Brain microvascular endothelial cell (primary cell): ENCODE results near the gene HIKESHI.
A peak's percentile ranks its signal among the peaks of the same experiment; 100 is the strongest.

Source experiments
- DNase-seq: peaks from one replicate; pipeline ENCODE4 v3.0.0-alpha.2; 2020
- H3K27ac ChIP-seq: fragments of 250-450 bp; sonication (Bioruptor Pico); 2 replicates; pipeline ENCODE4 v1.5.1; 2020; ENCODE audit warnings: mild to moderate bottlenecking, moderate library complexity
- H3K27me3 ChIP-seq: fragments of 250-450 bp; sonication (Bioruptor Pico); replicated peaks from 2 replicates; pipeline ENCODE4 v1.5.1; 2020; ENCODE audit warnings: mild to moderate bottlenecking
- H3K36me3 ChIP-seq: fragments of 250-450 bp; sonication (Bioruptor Pico); replicated peaks from 2 replicates; pipeline ENCODE4 v1.5.1; 2020; ENCODE audit warnings: mild to moderate bottlenecking
- H3K4me3 ChIP-seq: 2 replicates; pipeline ENCODE4 v1.5.1; 2011; ENCODE audit warnings: low read depth, mild to moderate bottlenecking, control low read depth, low read length, moderate library complexity
- CTCF ChIP-seq: IDR thresholded peaks from 2 replicates; pipeline ENCODE4 v1.5.1; 2011; ENCODE audit warnings: low read depth, mild to moderate bottlenecking, moderate library complexity, low read length, control low read depth, inconsistent platforms; ENCODE audit errors: missing control alignments
- in situ Hi-C: cut with HindIII; loops from 2 replicates; pipeline ENCODE4 v1.10.0; 2017; ENCODE audit warnings: low sequenced_read_pairs, low pct_ligation_motif_present

Gene HIKESHI

GRCh38 chr11:86372041-86372440, 70.0 kb downstream of the HIKESHI start:
- Histone ChIP-seq H3K36me3 (no peaks in the 10 kb centered on the region), H3K4me3 (no peak overlapping the region), H3K27me3 (no peaks in the 10 kb centered on the region), H3K27ac (no peak overlapping the region)
- in situ Hi-C loops = no loop called here
- TF ChIP-seq CTCF = no peak
- no peak for DNase-seq

GRCh38 chr11:86372586-86372985, 70.5 kb downstream of the HIKESHI start:
- Histone ChIP-seq H3K36me3 (no peaks in the 10 kb centered on the region), H3K4me3 (no peak overlapping the region), H3K27me3 (no peaks in the 10 kb centered on the region), H3K27ac (no peak overlapping the region)
- in situ Hi-C loops = no loop called here
- DNase-seq = no peak
- TF ChIP-seq CTCF = no peak

GRCh38 chr11:86374069-86374468, 72.0 kb downstream of the HIKESHI start:
- in situ Hi-C loops = no loop called here
- Histone ChIP-seq H3K4me3 (peak overlapping the region; percentile 48), H3K27me3 (no peaks in the 10 kb centered on the region), H3K36me3 (no peaks in the 10 kb centered on the region), H3K27ac (no peak overlapping the region)
- no peak for TF ChIP-seq CTCF
- no peak for DNase-seq

GRCh38 chr11:86374586-86374985, 72.5 kb downstream of the HIKESHI start, which contains the start of gene CCDC81:
Gene CCDC81, plus strand, starts transcription at chr11:86374887. Its CDS starts 277 bp downstream, at chr11:86375164.
- no peak within 1 kb of the TSS for H3K27ac ChIP-seq
- no peak for DNase-seq
- TF ChIP-seq CTCF = no peak
- in situ Hi-C loops = no loop called here
- H3K27me3 ChIP-seq = no peaks in the 10 kb centered on the region
- H3K4me3 ChIP-seq = peak within 1 kb of the TSS; percentile 48
- H3K36me3 ChIP-seq = no peaks in the 10 kb centered on the region

GRCh38 chr11:86377972-86378371, 75.9 kb downstream of the HIKESHI start:
- Histone ChIP-seq H3K27ac (no peak overlapping the region), H3K4me3 (no peak overlapping the region), H3K27me3 (no peaks in the 10 kb centered on the region), H3K36me3 (no peaks in the 10 kb centered on the region)
- in situ Hi-C loops = no loop called here
- TF ChIP-seq CTCF = no peak
- DNase-seq = no peak

- TF ChIP-seq CTCF = no peak
- no peaks in the 10 kb centered on the region for H3K27me3 ChIP-seq
- no peak overlapping the region for H3K27ac ChIP-seq
- in situ Hi-C loops = no loop called here
- H3K36me3 ChIP-seq = no peaks in the 10 kb centered on the region
- H3K4me3 ChIP-seq = no peak overlapping the region
- no peak for DNase-seq
Observed at GRCh38 chr11:86380295-86381059, 78.4 kb downstream of the HIKESHI start.
